Measurements from ENCODE around the gene COQ9. TPM values are rescaled to one million over a fixed set of nuclear protein-coding genes. Genes with fewer than 3 reads are reported as not detected.
"Not testable (repeated sequence)": the region's sequence is repeated elsewhere in the genome, so short reads cannot be mapped to it uniquely, and the experiment has no call there.

The COQ9 gene
- total RNA-seq (42.4 TPM), polyA plus RNA-seq (67.5 TPM)
- long read RNA-seq, donor 1, partial matches to known transcripts = 0 of 2 reads
- long read RNA-seq, donor 1, other reads (novel, unspliced or antisense) = 0 of 2 reads
- long read RNA-seq, donor 2 = 0 reads
- long read RNA-seq, donor 3, transcript COQ9-216 (4 exons, 1,118 nt) = minor isoform, 8 of 33 reads
- long read RNA-seq, donor 3, transcript COQ9-201 (9 exons, 1,677 nt) = major isoform, 24 of 33 reads
- long read RNA-seq, donor 3, partial matches to known transcripts = 0 of 33 reads
- long read RNA-seq, donor 3, other reads (novel, unspliced or antisense) = 0 of 33 reads
- long read RNA-seq, donor 4, transcript COQ9-201 (9 exons, 1,677 nt) = major isoform, 11 of 13 reads
- long read RNA-seq, donor 4, partial matches to known transcripts = 0 of 13 reads
- long read RNA-seq, donor 4, other reads (novel, unspliced or antisense) = 0 of 13 reads
- long read RNA-seq, donor 5, transcript COQ9-201 (9 exons, 1,677 nt) = major isoform, 19 of 43 reads
- long read RNA-seq, donor 5, partial matches to known transcripts = 17 of 43 reads
- long read RNA-seq, donor 5, other reads (novel, unspliced or antisense) = 0 of 43 reads
- long read RNA-seq, donor 6, transcript COQ9-201 (9 exons, 1,677 nt) = major isoform, 11 of 15 reads
- long read RNA-seq, donor 6, partial matches to known transcripts = 0 of 15 reads
- long read RNA-seq, donor 6, other reads (novel, unspliced or antisense) = 0 of 15 reads
- long read RNA-seq, donor 7, transcript COQ9-201 (9 exons, 1,677 nt) = major isoform, 15 of 16 reads
- long read RNA-seq, donor 7, partial matches to known transcripts = 0 of 16 reads
- long read RNA-seq, donor 7, other reads (novel, unspliced or antisense) = 0 of 16 reads
- long read RNA-seq, donor 8, transcript COQ9-201 (9 exons, 1,677 nt) = major isoform, 6 of 8 reads
- long read RNA-seq, donor 8, partial matches to known transcripts = 0 of 8 reads
- long read RNA-seq, donor 8, other reads (novel, unspliced or antisense) = 0 of 8 reads
- long read RNA-seq, donor 9, transcript COQ9-201 (9 exons, 1,677 nt) = major isoform, 5 of 6 reads
- long read RNA-seq, donor 9, partial matches to known transcripts = 0 of 6 reads
- long read RNA-seq, donor 9, other reads (novel, unspliced or antisense) = 0 of 6 reads
- long read RNA-seq, donor 10, transcript COQ9-201 (9 exons, 1,677 nt) = major isoform, 15 of 21 reads
- long read RNA-seq, donor 10, partial matches to known transcripts = 0 of 21 reads
- long read RNA-seq, donor 10, other reads (novel, unspliced or antisense) = 0 of 21 reads

GRCh38 chr16:57447186-57447962, at the start of gene COQ9, which contains the start of gene CIAPIN1:
COQ9 (plus strand) TSS chr16:57447479; CDS start chr16:57447506, 27 bp downstream.
CIAPIN1 (minus strand) TSS chr16:57447385; CDS start chr16:57440928, 6,457 bp downstream.
- under 1% methylated on average over 68 of the region's 68 CpGs for WGBS
- H3K9me3 ChIP-seq (ENCODE audit: control insufficient read depth in 2 of 2, insufficient read depth in 1 of 2, low read length in 1 of 2) = no peaks in the 10 kb centered on the region

GRCh38 chr16:57397493-57397892, 49.8 kb upstream of the COQ9 start:
- WGBS = 92% methylated on average over 4 of the region's 4 CpGs

More at GRCh38 chr16:57447186-57447962, at the start of gene COQ9, which contains the start of gene CIAPIN1:
- H3K36me3 ChIP-seq (ENCODE audit: control insufficient read depth in 2 of 2, insufficient read depth in 2 of 2, low read length in 1 of 2) = peaks cover 9% of the 10 kb centered on the region in 2 donors
- peaks cover 6 to 15% of the 10 kb centered on the region in 2 donors for H3K4me1 ChIP-seq (ENCODE audit: control insufficient read depth in 2 of 2, insufficient read depth in 2 of 2, low read length in 2 of 2)
- peak within 1 kb of the TSS; percentile 79 to 97 for H3K4me3 ChIP-seq (ENCODE audit: low read length in 2 of 2)
- H3K27ac ChIP-seq (ENCODE audit: low read depth in 1 of 2, low read length in 1 of 2) = peak within 1 kb of the TSS; percentile 70 to 83
- DNase-seq (ENCODE audit: low read depth in 6 of 9, low spot score in 9 of 9) = peak; percentile 68 to 97 (median 92)
- no peaks in the 10 kb centered on the region for H3K27me3 ChIP-seq (ENCODE audit: control insufficient read depth in 2 of 2, insufficient read depth in 1 of 2, low read length in 1 of 2)

GRCh38 chr16:57401943-57402640, 45.2 kb upstream of the COQ9 start:
- H3K27ac ChIP-seq (ENCODE audit: low read depth in 1 of 2, low read length in 1 of 2) = no peak overlapping the region
- no peaks in the 10 kb centered on the region for H3K4me1 ChIP-seq (ENCODE audit: control insufficient read depth in 2 of 2, insufficient read depth in 2 of 2, low read length in 2 of 2)
- H3K4me3 ChIP-seq (ENCODE audit: low read length in 2 of 2) = no peak overlapping the region
- H3K36me3 ChIP-seq (ENCODE audit: control insufficient read depth in 2 of 2, insufficient read depth in 2 of 2, low read length in 1 of 2) = no peaks in the 10 kb centered on the region
- WGBS = 85% methylated on average over 7 of the region's 7 CpGs
- peaks cover 0 to 19% of the 10 kb centered on the region in 2 donors for H3K27me3 ChIP-seq (ENCODE audit: control insufficient read depth in 2 of 2, insufficient read depth in 1 of 2, low read length in 1 of 2)
- DNase-seq (ENCODE audit: low read depth in 6 of 9, low spot score in 9 of 9) = no peak
- H3K9me3 ChIP-seq (ENCODE audit: control insufficient read depth in 2 of 2, insufficient read depth in 1 of 2, low read length in 1 of 2) = no peaks in the 10 kb centered on the region

More at GRCh38 chr16:57397493-57397892, 49.8 kb upstream of the COQ9 start:
- H3K27ac ChIP-seq (ENCODE audit: low read depth in 1 of 2, low read length in 1 of 2); H3K36me3 ChIP-seq (ENCODE audit: control insufficient read depth in 2 of 2, insufficient read depth in 2 of 2, low read length in 1 of 2); H3K4me1 ChIP-seq (ENCODE audit: control insufficient read depth in 2 of 2, insufficient read depth in 2 of 2, low read length in 2 of 2); H3K9me3 ChIP-seq (ENCODE audit: control insufficient read depth in 2 of 2, insufficient read depth in 1 of 2, low read length in 1 of 2); H3K4me3 ChIP-seq (ENCODE audit: low read length in 2 of 2); H3K27me3 ChIP-seq (ENCODE audit: control insufficient read depth in 2 of 2, insufficient read depth in 1 of 2, low read length in 1 of 2); DNase-seq (ENCODE audit: low read depth in 6 of 9, low spot score in 9 of 9): not testable (repeated sequence)

- Histone ChIP-seq H3K9me3 (ENCODE audit: control insufficient read depth in 2 of 2, insufficient read depth in 1 of 2, low read length in 1 of 2) (no peaks in the 10 kb centered on the region), H3K4me3 (ENCODE audit: low read length in 2 of 2) (no peak within 1 kb of the TSS), H3K27ac (ENCODE audit: low read depth in 1 of 2, low read length in 1 of 2) (no peak within 1 kb of the TSS), H3K4me1 (ENCODE audit: control insufficient read depth in 2 of 2, insufficient read depth in 2 of 2, low read length in 2 of 2) (no peaks in the 10 kb centered on the region), H3K27me3 (ENCODE audit: control insufficient read depth in 2 of 2, insufficient read depth in 1 of 2, low read length in 1 of 2) (peaks cover 0 to 19% of the 10 kb centered on the region in 2 donors), H3K36me3 (ENCODE audit: control insufficient read depth in 2 of 2, insufficient read depth in 2 of 2, low read length in 1 of 2) (no peaks in the 10 kb centered on the region)
- no peak for DNase-seq (ENCODE audit: low read depth in 6 of 9, low spot score in 9 of 9)
- WGBS = 87% methylated on average over 17 of the region's 17 CpGs
Measured at GRCh38 chr16:57403965-57404817, 43.1 kb upstream of the COQ9 start, which contains the start of gene CCL17. CCL17 (plus strand) TSS chr16:57404767; CDS start chr16:57413933, 9,166 bp downstream.

- WGBS = 76% methylated on average over 3 of the region's 3 CpGs
- H3K27me3 ChIP-seq (ENCODE audit: control insufficient read depth in 2 of 2, insufficient read depth in 1 of 2, low read length in 1 of 2) = peaks cover 0 to 19% of the 10 kb centered on the region in 2 donors
- H3K4me3 ChIP-seq (ENCODE audit: low read length in 2 of 2) = no peak overlapping the region
- DNase-seq (ENCODE audit: low read depth in 6 of 9, low spot score in 9 of 9) = no peak
- H3K4me1 ChIP-seq (ENCODE audit: control insufficient read depth in 2 of 2, insufficient read depth in 2 of 2, low read length in 2 of 2) = no peaks in the 10 kb centered on the region
- no peak overlapping the region for H3K27ac ChIP-seq (ENCODE audit: low read depth in 1 of 2, low read length in 1 of 2)
- H3K9me3 ChIP-seq (ENCODE audit: control insufficient read depth in 2 of 2, insufficient read depth in 1 of 2, low read length in 1 of 2) = no peaks in the 10 kb centered on the region
- no peaks in the 10 kb centered on the region for H3K36me3 ChIP-seq (ENCODE audit: control insufficient read depth in 2 of 2, insufficient read depth in 2 of 2, low read length in 1 of 2)
Measured at GRCh38 chr16:57405097-57405496, 42.2 kb upstream of the COQ9 start.

GRCh38 chr16:57406881-57407280, 40.4 kb upstream of the COQ9 start:
- Histone ChIP-seq H3K27me3 (ENCODE audit: control insufficient read depth in 2 of 2, insufficient read depth in 1 of 2, low read length in 1 of 2) (peaks cover 0 to 16% of the 10 kb centered on the region in 2 donors), H3K27ac (ENCODE audit: low read depth in 1 of 2, low read length in 1 of 2) (no peak overlapping the region), H3K4me3 (ENCODE audit: low read length in 2 of 2) (no peak overlapping the region), H3K4me1 (ENCODE audit: control insufficient read depth in 2 of 2, insufficient read depth in 2 of 2, low read length in 2 of 2) (peaks cover 0 to 5% of the 10 kb centered on the region in 2 donors), H3K36me3 (ENCODE audit: control insufficient read depth in 2 of 2, insufficient read depth in 2 of 2, low read length in 1 of 2) (no peaks in the 10 kb centered on the region), H3K9me3 (ENCODE audit: control insufficient read depth in 2 of 2, insufficient read depth in 1 of 2, low read length in 1 of 2) (no peaks in the 10 kb centered on the region)
- no peak for DNase-seq (ENCODE audit: low read depth in 6 of 9, low spot score in 9 of 9)
- 9% methylated on average over 2 of the region's 2 CpGs for WGBS

Measured in thymus (tissue), 14 donors.